ENCODE results near the gene SYNDIG1. TPM values are rescaled to one million over a fixed set of nuclear protein-coding genes. Genes with fewer than 3 reads are reported as not detected.

The SYNDIG1 gene
- total RNA-seq, 1 experiment from 2014 or later = 5.4 TPM

- Histone ChIP-seq H4K20me1 (ENCODE audit: control insufficient read depth, insufficient read depth, insufficient read length) (no peaks in the 10 kb centered on the region), H3K79me2 (ENCODE audit: insufficient read depth, low read length) (no peaks in the 10 kb centered on the region), H3K9me3 (ENCODE audit: control insufficient read depth, low read depth, low read length) (no peaks in the 10 kb centered on the region), H2AK5ac (ENCODE audit: insufficient read length, low read length) (no peak overlapping the region), H2BK15ac (ENCODE audit: low read depth, low read length) (no peak overlapping the region), H3K79me1 (ENCODE audit: insufficient read depth, low read depth, low read length, poor library complexity, severe bottlenecking) (no peaks in the 10 kb centered on the region), H3K27ac (ENCODE audit: insufficient read length, low read depth, low read length) (no peak overlapping the region), H4K91ac (ENCODE audit: insufficient read length, low read depth, low read length) (no peak overlapping the region), H4K8ac (replicated peaks; ENCODE audit: insufficient read length, low read depth, low read length) (no peak overlapping the region), H2BK120ac (ENCODE audit: low read depth, low read length, poor library complexity, severe bottlenecking) (no peak overlapping the region), H3K23me2 (ENCODE audit: insufficient read length, low read depth, low read length, poor library complexity, severe bottlenecking) (no peaks in the 10 kb centered on the region), H3K56ac (ENCODE audit: insufficient read length, low read depth, low read length) (no peak overlapping the region), H3K4me2 (ENCODE audit: insufficient read depth, insufficient read length, low read length) (no peak overlapping the region), H3K4ac (ENCODE audit: low read depth, low read length) (no peak overlapping the region), H3K23ac (ENCODE audit: insufficient read length, low read depth, low read length) (no peak overlapping the region), H3T11ph (ENCODE audit: low read length) (no peak overlapping the region), H3K4me1 (ENCODE audit: insufficient read depth, low read length) (peaks cover 13% of the 10 kb centered on the region; the same call in 1 of the 2 replicates), H2BK5ac (ENCODE audit: insufficient read length, low read length) (no peak overlapping the region), H3K9ac (ENCODE audit: extremely low read depth, insufficient read length, low read length) (no peak overlapping the region), H2BK20ac (ENCODE audit: low read depth, low read length, poor library complexity, severe bottlenecking) (no peak overlapping the region), H3K14ac (ENCODE audit: insufficient read depth, low read length) (no peak overlapping the region), H3K18ac (ENCODE audit: insufficient read length, low read depth, low read length) (no peak overlapping the region), H3K27me3 (ENCODE audit: insufficient read depth, low read length) (no peaks in the 10 kb centered on the region), H4K5ac (ENCODE audit: insufficient read length, low read depth, low read length) (no peak overlapping the region), H2AFZ (ENCODE audit: low read length) (no peak overlapping the region), H2BK12ac (ENCODE audit: insufficient read length, low read depth, low read length) (no peak overlapping the region)
- Mint-ChIP-seq H3K4me1 (peaks cover 45% of the 10 kb centered on the region in 2 experiments), H3K4me3 (no peak overlapping the region), H3K36me3 (ENCODE audit: insufficient read depth in 1 of 3, low read depth in 3 of 3) (peaks cover 0 to 5% (median 0%) of the 10 kb centered on the region in 3 experiments; a peak in 2 of 7 replicates), H3K27ac (peak overlapping the region in 2 of 3 experiments; percentile 57 to 59; a peak in 2 of 7 replicates), H3K9me3 (peaks cover 0 to under 1% of the 10 kb centered on the region in 2 experiments; a peak in 2 of 5 replicates), H3K27me3 (ENCODE audit: low read depth) (no peaks in the 10 kb centered on the region)
- no peak for TF ChIP-seq CTCF (conservative IDR thresholded peaks at IDR 0.05)
- WGBS (ENCODE audit: extremely low coverage, insufficient read length, low lambda C conversion rate) = no CpG with 5 or more reads among the region's 4 CpGs
- DNase-seq = peak; percentile 14
Measured at GRCh38 chr20:24637087-24637486, 167.7 kb downstream of the SYNDIG1 start.
